GM21447 (cell line): ENCODE data around the gene SLC16A13.
"Not testable (repeated sequence)": the region's sequence is repeated elsewhere in the genome, so short reads cannot be mapped to it uniquely, and the experiment has no call there.

Source experiments
- ATAC-seq: cut with Tn5 transposase; IDR thresholded peaks from one replicate; pipeline ENCODE4 v1.9.1; 2021; ENCODE audit not compliant: unreplicated experiment

SLC16A13 gene

DNA sequence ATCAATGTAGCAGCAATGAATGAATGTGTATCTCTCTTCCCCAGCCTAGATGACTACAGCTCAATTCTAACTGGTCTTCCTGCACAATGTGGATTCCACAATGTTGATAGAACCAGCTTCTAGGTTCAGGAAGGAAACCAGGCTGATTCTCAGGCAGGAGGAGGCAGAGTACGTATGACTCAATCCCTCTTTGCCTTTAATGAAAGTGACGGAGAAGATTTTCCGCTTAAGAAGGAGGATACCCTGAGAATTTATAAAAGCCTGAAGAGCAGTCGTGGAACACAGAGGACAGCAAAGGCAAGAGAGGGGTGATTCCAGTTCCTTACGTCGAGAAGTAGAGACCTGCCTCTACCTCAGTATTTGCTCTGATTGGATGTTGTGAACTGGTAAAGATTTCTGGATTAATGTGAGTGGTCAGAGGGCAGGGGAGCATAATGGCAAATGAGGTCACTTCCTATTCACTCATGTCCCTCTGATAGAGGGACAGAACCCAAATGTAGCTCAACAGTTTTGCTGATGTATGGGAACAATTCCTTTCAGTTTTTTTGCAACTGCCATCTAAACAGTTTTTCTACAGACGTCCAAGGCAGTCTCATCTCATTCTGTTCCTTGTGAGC lies 23.1 kb downstream of the SLC16A13 start:
- ATAC-seq: no peak

DNA sequence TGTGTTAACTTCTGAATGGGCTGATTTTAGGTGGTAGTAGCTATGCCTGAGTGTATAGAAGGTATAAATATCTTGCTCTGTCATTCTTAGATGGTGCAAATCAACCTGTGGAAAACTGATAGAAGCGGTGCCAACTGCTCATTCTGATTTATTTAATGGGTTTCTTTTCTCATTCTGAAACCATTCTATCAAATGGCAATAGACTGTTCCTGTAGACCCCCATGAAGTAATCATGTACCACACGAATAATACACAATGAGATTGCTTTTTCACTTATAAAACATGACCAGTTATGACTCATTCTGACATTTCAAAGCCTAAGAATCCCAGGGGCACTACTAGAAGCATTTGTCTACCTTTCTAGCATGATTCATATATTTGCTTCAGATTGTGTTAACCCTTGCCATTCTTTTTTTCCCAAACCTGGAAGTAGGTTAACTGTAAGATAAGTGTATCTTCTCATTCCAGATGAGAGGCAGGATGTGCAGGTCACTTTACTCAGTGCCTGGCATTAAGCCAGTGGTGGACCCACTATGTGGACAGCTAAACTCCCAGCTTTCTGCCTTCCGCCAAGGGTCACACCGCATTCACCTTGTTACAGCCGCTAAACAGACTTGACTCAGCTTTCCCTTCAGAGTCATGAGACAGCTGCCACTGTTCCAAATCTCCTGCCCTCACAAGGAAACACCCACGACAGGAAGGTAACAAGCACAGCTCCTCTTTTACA lies 24.5 kb downstream of the SLC16A13 start:
- ATAC-seq: no peak

DNA sequence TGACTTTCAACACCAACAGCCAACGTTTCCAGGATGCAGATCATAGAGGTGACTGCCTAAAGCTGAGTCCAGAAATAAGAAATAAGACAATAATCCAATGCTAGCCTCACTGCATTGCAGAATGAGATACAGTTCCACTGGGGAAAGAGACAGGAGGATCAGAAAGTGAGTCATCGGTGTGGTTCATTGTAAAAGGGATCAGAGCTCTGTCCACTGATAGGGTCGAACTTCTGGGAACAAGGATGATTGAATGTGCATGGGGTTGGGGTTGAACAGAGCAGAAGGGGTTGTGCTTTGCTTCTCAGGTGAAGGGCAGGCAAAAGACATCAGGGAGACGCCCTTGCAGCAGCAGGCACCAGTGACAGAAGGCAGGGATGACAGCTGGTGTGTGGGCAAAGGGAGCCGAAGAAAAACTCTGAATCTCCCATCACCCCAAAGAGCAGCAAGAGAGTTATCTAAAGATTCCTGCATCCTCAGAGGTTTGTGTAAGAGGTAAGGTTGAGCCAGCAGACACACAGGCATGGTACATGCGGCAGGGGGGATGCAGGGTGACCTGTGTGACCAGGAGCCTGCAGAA lies 27.8 kb downstream of the SLC16A13 start:
- no peak for ATAC-seq

DNA sequence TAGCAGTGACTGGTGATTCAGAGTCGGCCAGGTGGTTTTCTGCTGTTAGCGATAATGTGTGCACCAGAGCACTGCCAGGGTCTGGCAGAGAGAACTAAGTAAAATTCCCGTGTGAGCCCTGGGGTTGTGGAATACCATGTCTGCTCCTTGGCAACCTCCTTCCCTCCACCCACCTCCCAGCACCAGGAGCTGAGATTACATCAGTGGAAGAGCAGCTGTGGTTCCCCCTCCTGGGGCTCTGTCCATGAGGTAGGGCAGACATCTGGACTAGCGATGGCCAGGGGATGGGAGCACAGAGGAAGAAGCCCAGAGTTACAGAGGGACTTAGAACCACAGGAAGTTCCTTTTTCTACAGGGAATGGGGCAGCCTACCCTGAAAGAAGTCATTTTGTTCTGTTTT lies 28.4 kb downstream of the SLC16A13 start:
- ATAC-seq: no peak

DNA sequence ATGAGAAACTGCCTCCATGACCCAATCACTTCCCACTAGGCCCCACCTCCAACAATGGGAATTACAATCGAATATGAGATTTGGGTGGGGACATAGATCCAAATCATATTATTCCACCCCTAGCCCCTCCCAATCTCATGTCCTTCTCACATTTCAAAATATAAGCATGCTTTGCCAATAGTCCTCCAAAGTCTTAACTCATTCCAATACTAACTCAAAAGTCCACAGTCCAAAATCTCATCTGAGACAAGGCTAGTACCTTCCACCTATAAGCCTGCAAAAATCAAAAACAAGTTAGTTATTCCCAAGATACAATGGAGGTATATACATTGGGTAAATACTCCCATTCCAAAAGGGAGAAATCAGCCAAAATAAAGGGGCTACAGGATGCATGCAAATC lies 31.4 kb downstream of the SLC16A13 start:
- ATAC-seq: no peak

DNA sequence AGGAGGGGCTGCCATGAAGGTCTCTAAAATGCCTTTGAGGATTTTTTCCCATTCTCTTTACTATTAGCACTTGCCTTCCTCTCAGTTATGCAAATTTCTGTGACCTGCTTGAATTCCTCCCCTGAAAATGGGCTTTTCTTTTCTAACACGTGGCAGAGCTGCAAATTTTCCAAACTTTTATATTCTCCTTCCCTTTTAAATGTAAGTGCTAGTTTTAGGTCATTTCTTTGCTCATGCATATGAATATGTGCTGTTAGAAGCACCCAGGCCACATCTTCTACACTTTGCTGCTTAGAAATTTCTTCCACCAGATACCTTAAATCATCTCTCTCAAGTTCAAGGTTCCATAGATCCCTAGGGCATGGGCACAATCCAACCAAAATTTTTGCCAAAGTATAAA lies 32.5 kb downstream of the SLC16A13 start:
- no peak for ATAC-seq

DNA sequence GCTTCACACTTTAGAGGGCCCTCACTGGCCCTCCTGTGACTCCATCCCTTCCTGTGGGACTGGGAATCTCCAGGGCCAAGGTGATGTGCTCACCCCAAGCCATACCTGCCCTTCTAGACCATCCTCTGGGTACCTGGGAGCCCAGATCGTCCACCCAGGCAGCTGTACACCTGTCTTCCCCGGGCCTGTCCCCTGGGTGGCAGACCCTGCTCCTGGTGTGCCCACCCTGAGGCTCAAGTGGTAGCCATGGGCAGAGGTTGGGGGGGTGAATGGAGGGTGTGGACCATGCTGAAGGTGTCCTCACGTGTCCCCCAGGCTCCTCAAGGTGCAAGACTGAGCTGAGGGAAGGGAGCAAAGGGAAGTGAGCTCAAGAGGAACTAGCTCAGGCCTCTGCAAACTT lies 34.9 kb downstream of the SLC16A13 start:
- no peak for ATAC-seq

DNA sequence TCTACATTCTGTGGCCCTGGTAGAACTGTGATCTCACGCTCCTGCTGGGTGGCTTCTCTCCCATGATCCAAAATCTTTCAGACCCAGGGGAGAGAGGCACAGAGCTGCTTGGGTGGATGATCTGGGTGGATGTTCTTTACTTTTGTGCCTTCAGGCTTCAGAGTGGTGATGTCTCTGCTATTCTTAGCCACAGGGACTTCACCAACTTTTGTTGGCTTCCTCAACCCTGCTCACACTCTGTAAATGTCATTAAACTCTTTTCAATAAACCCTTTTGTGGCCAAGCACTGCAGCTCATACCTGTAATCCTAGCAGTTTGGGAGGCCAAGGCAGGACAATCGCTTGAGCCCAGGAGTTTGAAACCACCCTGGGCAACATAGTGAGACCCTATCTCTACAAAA lies 36.6 kb downstream of the SLC16A13 start:
- no peak for ATAC-seq

DNA sequence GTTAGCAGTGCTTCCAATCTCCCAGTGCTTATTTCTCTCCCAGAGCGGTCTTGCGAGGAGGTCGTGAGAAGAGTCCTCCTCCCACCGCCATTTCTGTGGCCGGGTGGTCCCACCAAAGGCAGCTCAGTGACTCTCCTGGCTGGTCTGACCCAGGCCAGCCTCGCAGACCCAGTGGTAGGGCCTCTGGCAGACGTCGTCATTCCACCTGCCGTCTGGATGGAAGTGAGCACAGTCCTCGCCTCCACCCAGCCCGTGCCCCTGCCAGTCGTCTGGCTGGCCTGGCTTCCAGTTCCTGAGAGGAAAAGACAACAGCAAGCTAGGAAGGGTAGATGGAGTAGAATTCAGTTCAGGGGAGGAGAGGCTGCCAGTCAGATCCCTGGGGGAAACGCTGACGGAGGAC lies 39.1 kb downstream of the SLC16A13 start:
- no peak for ATAC-seq

DNA sequence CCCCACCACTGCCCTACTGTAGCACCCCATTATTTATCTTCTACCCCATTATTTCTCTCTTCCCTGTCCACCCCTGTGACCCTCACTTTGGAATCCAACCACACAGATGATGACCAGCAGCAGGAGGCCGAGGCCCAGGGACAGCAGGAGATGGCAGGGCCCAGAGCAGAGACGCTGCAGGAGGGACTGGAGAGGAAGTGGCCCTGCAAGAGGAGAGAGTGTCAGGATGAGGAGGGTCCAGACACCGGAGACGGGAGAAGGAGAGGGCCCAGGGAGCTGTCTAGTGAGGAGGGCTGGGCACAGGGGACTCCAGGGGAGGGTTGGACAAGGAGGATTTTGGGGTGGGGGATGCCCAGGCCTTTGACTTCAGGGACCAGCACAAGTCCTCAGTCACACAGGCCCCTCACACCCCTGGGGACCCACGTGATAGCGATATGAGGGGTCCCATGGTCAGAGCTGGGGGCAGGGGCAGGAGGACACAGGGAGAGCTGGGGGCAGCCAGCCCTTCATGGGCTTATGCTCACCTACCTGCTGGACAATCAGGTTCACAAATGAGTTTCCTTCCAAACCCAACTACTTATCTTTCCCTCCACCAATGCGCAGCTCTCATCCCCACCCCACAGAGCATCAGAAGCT lies 42.2 kb downstream of the SLC16A13 start:
- ATAC-seq: no peak

DNA sequence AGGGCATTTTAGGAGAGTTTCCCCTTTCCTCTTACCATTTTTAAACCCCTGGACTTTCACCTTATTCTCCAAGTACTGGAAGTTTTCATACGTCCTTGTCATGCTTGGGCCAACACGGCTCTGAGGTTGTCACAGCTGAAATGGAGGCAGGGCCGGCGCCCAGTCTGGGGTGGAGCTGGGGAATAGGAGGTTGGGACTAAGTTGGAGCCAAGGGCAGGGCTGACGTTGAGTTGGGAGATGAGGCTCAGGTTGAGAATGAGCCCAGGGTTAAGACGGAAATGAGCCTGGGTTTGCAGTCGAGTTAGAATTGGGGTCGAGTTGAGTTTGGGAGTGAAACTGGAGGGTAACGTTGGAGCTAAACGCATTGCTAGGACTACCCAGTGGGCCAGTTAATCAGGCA lies 42.9 kb downstream of the SLC16A13 start:
- ATAC-seq: no peak

DNA sequence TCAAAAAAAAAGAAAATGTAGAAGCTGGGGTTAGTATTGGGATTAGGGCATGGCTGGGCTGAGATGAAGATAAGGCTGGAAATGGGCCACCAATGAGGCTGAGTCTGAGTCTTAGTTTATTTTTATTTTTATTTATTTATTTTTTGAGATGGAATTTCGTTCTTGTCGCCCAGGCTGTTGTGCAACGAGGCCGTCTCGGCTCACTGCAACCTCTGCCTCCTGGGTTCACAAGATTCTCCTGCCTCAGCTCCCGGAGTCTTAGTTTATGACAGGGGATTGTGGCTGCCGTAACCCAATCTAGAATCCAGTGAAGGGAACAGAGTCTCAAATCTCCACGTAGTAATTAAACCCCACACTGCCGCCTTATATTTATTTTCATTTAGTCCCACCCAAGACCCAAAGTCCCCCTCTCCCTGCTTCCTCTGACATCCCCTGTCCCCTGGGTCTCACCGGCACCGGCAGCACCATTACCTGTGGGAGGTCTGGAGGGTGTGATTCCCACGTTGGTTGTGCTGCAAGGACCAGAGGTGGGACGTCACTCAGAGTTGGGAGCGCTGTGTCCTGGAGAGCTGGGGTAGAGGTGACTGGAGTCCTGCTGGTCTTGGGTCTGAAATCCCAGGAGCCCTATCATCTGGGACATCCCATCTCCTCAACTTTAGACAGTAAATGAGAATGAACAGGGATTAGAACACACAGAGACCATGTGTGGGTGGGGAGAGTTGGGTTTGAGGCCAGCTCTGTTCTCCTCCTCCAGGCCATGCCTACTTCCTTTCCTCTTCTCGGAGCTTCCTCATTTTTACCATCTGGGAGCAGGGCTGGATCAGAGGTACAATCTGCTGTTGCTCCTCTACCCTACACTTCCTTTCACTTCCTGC lies 44.0 kb downstream of the SLC16A13 start, which contains the start of gene CLEC10A:
CLEC10A (minus strand) TSS at position 671 of the 875 bp plus-strand sequence. CDS start 1,439 bp downstream, outside the sequence.
- ATAC-seq: no peak

DNA sequence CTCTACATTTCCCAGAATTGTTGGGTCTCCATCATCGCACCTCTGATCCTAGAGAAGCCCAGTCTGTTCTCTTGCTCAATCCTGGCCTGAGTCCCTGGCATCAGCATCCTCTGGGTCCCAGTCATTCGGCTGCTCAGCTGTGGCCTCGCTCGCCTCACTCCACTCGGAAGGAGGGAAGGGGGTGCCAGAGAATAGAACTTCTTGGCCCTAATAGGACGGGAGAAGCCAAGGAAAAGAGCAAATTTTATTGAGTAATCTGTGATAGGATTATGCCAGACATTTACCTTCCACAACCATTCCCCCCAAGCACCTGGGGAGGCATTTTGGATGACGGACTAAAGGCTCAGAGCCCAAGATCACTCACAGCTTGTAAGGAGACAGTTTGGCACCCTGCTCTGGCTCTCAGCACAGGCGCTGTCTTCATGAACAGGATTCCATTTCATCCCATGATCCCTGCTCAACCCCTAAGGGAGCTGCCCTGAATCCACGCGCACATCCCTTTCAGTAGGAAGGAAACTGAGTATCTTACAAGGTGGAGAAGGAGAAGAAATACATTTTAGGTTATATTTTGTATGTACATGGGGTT lies 44.7 kb downstream of the SLC16A13 start:
- no peak for ATAC-seq

DNA sequence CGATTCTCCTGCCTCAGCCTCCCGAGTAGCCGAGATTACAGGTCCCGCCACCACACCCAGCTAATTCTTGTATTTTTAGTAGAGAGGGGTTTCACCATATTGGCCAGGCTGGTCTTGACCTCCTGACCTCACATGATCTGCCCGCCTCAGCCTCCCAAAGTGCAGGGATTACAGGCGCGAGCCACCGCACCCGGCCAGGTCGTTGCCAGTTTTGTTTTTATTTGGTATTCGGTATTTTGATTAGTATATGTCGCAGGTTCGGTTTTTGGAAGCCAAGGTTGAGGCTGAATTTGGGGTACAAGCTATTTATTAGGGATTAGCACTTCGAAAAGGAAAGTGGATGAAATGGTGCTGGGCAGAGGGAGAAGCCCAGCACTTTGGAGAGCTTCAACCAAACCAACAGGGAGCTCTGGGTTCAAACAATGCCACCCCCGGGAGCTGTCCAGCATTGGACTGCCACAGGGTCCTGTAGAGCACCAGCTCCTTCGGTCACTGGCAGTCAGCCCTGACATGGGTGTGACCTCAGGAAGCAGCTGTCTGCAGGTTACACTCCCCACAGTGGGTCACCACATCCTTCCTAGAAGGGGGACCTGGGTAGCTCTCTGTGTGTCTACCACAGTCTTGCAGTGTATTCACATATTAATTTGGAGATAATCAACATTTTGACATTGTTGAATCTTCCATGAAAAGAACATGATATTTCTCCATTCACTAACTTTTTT lies 45.7 kb downstream of the SLC16A13 start:
- ATAC-seq: no peak

DNA sequence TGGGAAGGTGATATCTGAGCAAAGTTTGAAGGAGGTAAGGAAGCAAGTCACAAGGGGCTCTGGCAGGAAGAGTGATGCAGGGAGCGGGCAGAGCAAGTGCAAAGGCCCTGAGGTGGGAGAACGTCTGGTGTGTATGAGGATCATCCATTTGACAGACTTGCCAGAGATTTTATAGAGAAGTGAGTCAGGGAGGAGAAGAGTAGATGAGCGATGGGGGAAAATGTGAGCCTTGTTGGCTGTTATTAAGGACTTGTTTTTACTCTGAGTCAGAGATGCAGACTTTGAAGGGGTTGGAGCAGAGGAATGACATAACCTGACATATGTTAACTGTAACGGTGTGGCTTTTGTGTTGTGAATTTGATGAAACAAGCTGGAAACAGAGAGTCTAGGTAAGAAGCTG lies 47.8 kb downstream of the SLC16A13 start:
- no peak for ATAC-seq

DNA sequence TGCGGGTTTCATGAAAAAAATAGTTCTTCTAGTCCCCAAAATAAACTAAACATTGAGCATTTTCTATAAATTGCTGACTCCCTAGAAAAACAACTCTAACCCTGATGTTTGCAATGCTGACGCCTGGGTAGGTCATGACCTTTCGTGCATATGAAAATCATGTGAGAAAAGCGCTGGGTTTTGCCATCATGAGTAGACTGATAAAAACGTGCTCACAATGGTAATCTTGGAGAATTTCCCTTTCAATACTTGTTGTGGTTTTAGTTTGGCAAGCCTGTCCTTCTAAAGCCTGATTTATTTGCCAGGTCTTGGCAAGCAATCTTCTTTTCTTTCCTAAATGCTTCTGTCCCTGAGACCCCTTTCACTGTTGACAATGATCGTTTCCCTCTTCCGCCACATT lies 48.3 kb downstream of the SLC16A13 start:
- no peak for ATAC-seq

DNA sequence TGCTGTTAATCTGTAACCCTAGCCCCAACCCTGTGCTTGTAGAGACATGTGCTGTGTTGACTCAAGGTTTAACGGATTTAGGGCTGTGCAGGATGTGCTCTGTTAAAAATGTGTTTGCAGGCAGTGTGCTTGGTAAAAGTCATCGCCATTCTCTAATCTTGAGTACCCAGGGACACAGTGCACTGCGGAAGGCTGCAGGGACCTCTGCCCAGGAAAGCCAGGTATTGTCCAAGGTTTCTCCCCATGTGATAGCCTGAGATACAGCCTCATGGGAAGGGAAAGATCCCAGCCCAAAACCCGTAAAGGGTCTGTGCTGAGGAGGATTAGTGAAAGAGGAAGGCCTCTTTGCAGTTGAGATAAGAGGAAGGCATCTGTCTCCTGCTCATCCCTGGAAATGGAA lies 52.6 kb downstream of the SLC16A13 start:
- ATAC-seq: not testable (repeated sequence)

DNA sequence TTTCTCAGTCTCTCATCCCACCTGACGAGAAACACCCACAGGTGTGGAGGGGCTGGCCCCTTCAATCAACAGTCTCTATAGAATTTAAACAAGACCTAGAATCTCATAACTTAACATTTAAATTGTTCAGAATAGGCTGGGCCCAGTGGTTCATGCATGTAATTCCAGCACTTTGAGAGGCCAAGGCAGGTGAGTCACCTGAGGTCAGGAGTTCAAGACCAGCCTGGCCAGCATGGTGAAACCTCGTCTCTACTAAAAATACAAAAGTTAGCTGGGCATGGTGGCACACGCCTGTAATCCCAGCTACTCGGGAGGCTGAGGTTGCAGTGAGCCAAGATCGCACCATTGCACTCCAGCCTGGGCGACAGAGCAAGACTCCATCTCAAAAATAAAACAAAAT lies 53.8 kb downstream of the SLC16A13 start:
- ATAC-seq: not testable (repeated sequence)
